OCI-LY1 (cell line): ENCODE data around the gene POLE3.
"Not testable (repeated sequence)": the region's sequence is repeated elsewhere in the genome, so short reads cannot be mapped to it uniquely, and the experiment has no call there.

Experiments used
- EZH2 ChIP-seq: fragments of 200-600 bp; sonication (generic), shearing (Covaris generic); IDR thresholded peaks from 2 replicates; pipeline ENCODE4 v1.8.0; 2017; ENCODE audit warnings: borderline replicate concordance, mixed run types, mild to moderate bottlenecking, antibody characterized with exemption, low read length, moderate library complexity, mixed read lengths
- TF ChIP-seq, protein P1 (sequence below): fragments of 200-600 bp; sonication (generic), shearing (Covaris generic); IDR thresholded peaks from 2 replicates; pipeline ENCODE4 v1.5.1; 2017; ENCODE audit warnings: mild to moderate bottlenecking, antibody characterized with exemption, low read length, moderate library complexity, mixed read lengths

- TF ChIP-seq, protein P1, sequence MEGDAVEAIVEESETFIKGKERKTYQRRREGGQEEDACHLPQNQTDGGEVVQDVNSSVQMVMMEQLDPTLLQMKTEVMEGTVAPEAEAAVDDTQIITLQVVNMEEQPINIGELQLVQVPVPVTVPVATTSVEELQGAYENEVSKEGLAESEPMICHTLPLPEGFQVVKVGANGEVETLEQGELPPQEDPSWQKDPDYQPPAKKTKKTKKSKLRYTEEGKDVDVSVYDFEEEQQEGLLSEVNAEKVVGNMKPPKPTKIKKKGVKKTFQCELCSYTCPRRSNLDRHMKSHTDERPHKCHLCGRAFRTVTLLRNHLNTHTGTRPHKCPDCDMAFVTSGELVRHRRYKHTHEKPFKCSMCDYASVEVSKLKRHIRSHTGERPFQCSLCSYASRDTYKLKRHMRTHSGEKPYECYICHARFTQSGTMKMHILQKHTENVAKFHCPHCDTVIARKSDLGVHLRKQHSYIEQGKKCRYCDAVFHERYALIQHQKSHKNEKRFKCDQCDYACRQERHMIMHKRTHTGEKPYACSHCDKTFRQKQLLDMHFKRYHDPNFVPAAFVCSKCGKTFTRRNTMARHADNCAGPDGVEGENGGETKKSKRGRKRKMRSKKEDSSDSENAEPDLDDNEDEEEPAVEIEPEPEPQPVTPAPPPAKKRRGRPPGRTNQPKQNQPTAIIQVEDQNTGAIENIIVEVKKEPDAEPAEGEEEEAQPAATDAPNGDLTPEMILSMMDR: not testable (repeated sequence)
- not testable (repeated sequence) for TF ChIP-seq EZH2
Observed at GRCh38 chr9:113379094-113379828, 31.2 kb downstream of the POLE3 start.
